Naive B cell (primary cell): ENCODE data around the gene HUS1B. TPM values are rescaled to one million over a fixed set of nuclear protein-coding genes. Genes with fewer than 3 reads are reported as not detected.

Source experiments
- ATAC-seq, 2 donors: fragments of 150-1000 bp; cut with Tn5 transposase; 2 replicates each; pipeline ENCODE4 v1.10.0; 2021; ENCODE audit warnings: low read depth in 2 of 2, mild to moderate bottlenecking in 2 of 2, moderate library complexity in 2 of 2
- DNase-seq: peaks from one replicate; pipeline ENCODE4 v3.0.0; 2022
- H3K27ac Mint-ChIP-seq, 6 donors: one replicate each; pipeline ENCODE4 v1.8.0; 2020 to 2022; ENCODE audit warnings: mild to moderate bottlenecking in 6 of 6, mixed read lengths in 6 of 6, moderate library complexity in 5 of 6, inconsistent platforms in 2 of 6
- H3K27me3 Mint-ChIP-seq, 3 donors: one replicate each; pipeline ENCODE4 v1.8.0; 2021 to 2022; ENCODE audit warnings: mixed read lengths in 3 of 3, mild to moderate bottlenecking in 1 of 3
- H3K36me3 Mint-ChIP-seq, 2 donors: one replicate each; pipeline ENCODE4 v1.8.0; 2020 to 2022; ENCODE audit warnings: mixed read lengths in 2 of 2, inconsistent platforms in 1 of 2, mild to moderate bottlenecking in 1 of 2
- H3K4me1 Mint-ChIP-seq, 3 donors: one replicate each; pipeline ENCODE4 v1.8.0; 2020 to 2022; ENCODE audit warnings: mixed read lengths in 3 of 3, inconsistent platforms in 1 of 3, mild to moderate bottlenecking in 1 of 3, moderate library complexity in 1 of 3
- H3K4me3 Mint-ChIP-seq, 8 donors: one replicate each; pipeline ENCODE4 v1.8.0; 2020 to 2022; ENCODE audit warnings: mild to moderate bottlenecking in 8 of 8, mixed read lengths in 8 of 8, moderate library complexity in 8 of 8, inconsistent platforms in 2 of 8
- H3K9me3 Mint-ChIP-seq, 7 donors: one replicate each; pipeline ENCODE4 v1.8.0; 2020 to 2022; ENCODE audit warnings: mixed read lengths in 7 of 7, mild to moderate bottlenecking in 5 of 7, inconsistent platforms in 2 of 7, moderate library complexity in 1 of 7
- polyA plus RNA-seq, 6 donors: library from polyadenylated mRNA; unstranded; fragments of 300-500 nt; fragmentation: Illumina TruSeq; gene quantifications; one replicate each; pipeline ENCODE4 v1.2.3, GENCODE V29; 2021; ENCODE audit warnings: low read depth in 6 of 6

The HUS1B gene
- polyA plus RNA-seq, 6 donors from 2014 or later = 1.7 to 2.2 (median 2.0) TPM; not detected in 2

DNA sequence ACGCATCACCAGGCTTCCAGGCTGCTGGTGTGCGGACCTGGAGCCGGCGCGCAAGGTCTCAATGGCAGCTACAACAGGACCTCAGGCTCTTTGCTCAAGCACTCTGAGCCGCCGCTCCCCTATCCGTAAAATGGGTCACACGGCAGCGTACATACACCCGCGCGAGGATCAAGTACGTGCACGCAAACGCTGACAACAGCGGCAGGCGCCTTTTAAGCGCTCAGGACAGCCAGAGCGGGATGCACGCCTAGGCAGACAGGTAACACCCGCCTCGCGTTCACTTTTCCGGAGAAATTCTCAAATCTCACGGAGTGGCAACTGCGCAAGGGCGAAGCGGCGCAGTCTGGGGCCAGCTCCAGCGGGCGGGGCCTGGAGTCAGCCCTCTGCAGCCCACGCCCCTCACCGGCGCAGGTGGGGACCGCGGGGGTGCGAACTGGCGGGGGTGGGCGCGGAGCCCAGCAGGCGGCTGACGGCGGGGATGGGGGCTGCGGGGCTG is 35.5 kb upstream of the HUS1B start:
- ATAC-seq = peak; percentile 86 to 88
- H3K4me1 Mint-ChIP-seq = peaks cover 19 to 32% (median 26%) of the 10 kb centered on the region in 3 donors
- peak; percentile 68 for DNase-seq
- peak overlapping the region; percentile 77 to 97 (median 92) for H3K27ac Mint-ChIP-seq
- no peaks in the 10 kb centered on the region for H3K36me3 Mint-ChIP-seq
- no peaks in the 10 kb centered on the region for H3K27me3 Mint-ChIP-seq
- H3K9me3 Mint-ChIP-seq = peaks cover 0 to 1% (median 0%) of the 10 kb centered on the region in 7 donors
- peak overlapping the region; percentile 91 to 98 (median 94) for H3K4me3 Mint-ChIP-seq

GRCh38 chr6:689223-689622 is 32.3 kb upstream of the HUS1B start:
- no peaks in the 10 kb centered on the region for H3K27me3 Mint-ChIP-seq
- ATAC-seq (no peak), DNase-seq (no peak)
- no peaks in the 10 kb centered on the region for H3K36me3 Mint-ChIP-seq
- no peaks in the 10 kb centered on the region for H3K9me3 Mint-ChIP-seq
- no peak overlapping the region for H3K4me3 Mint-ChIP-seq
- H3K27ac Mint-ChIP-seq = peak overlapping the region in 1 of 6 donors; percentile 74
- peaks cover 30 to 43% (median 43%) of the 10 kb centered on the region in 3 donors for H3K4me1 Mint-ChIP-seq

DNA sequence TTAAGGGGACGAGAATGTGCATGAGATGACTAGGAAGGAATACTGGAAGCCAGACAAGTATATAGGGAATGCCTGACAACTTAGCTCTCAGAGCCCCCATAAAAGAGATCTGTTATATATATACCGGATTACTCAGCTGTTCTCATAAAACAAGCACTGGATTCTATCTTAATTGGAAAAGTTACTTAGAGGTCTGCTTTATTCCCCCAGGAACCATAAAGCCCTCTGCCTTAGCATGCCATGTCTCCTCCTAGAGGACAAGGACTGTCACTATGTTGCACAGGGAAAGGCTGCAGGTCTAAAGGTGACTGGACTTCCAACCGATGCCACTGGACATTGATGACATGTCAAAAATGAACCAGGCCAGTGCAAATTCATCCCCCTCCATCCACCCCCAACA is 29.6 kb upstream of the HUS1B start:
- no peak for ATAC-seq
- Mint-ChIP-seq H3K36me3 (no peaks in the 10 kb centered on the region), H3K4me1 (peaks cover 32 to 49% (median 33%) of the 10 kb centered on the region in 3 donors), H3K27ac (no peak overlapping the region), H3K4me3 (no peak overlapping the region), H3K27me3 (no peaks in the 10 kb centered on the region), H3K9me3 (no peaks in the 10 kb centered on the region)
- DNase-seq = no peak

- Mint-ChIP-seq H3K4me3 (peak overlapping the region in 3 of 8 donors; percentile 29 to 65 (median 35)), H3K27me3 (no peaks in the 10 kb centered on the region), H3K36me3 (no peaks in the 10 kb centered on the region), H3K4me1 (peaks cover 32 to 45% (median 35%) of the 10 kb centered on the region in 3 donors), H3K9me3 (no peaks in the 10 kb centered on the region), H3K27ac (peak overlapping the region in 3 of 6 donors; percentile 48 to 78 (median 48))
- DNase-seq (no peak), ATAC-seq (no peak)
Measured at GRCh38 chr6:684831-685636, 28.1 kb upstream of the HUS1B start.

GRCh38 chr6:683742-684440 is 27.0 kb upstream of the HUS1B start:
- peak overlapping the region in 4 of 8 donors; percentile 32 to 64 (median 49) for H3K4me3 Mint-ChIP-seq
- H3K36me3 Mint-ChIP-seq = no peaks in the 10 kb centered on the region
- H3K27ac Mint-ChIP-seq = peak overlapping the region in 1 of 6 donors; percentile 11
- no peaks in the 10 kb centered on the region for H3K9me3 Mint-ChIP-seq
- DNase-seq = no peak
- no peaks in the 10 kb centered on the region for H3K27me3 Mint-ChIP-seq
- no peak for ATAC-seq
- peaks cover 35 to 45% (median 36%) of the 10 kb centered on the region in 3 donors for H3K4me1 Mint-ChIP-seq

DNA sequence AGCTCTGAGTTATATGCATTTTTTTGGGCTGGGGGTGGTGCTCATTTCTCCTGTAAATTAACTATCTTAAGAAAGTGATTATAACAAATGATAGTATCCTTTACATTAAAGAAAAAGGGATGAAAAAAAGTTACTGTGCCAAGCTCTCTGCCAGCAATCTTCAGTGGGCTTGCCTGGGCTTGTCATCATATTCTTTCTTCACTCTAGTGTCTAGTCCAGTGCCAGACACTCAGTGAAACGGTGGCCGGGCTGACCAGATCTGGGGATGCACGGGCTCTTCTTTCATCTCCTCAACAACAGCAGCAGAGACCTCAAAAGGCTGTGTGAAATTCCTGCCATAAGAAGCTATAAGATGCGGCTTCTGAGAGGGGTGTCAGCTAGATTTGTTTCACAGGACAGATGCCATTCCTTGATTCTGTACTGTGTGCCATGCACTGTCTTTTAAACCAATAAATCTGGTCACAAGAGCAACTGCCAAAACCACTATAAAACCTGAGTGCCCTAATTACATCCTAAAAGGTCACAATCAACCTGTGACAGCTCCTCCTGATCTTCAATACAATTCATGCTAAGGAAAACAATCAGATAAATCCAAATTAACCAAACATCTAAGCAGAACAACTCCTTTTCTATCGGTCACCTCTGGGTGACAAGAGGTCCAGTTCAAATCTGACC is 23.9 kb upstream of the HUS1B start:
- ATAC-seq (no peak), DNase-seq (no peak)
- Mint-ChIP-seq H3K4me3 (no peak overlapping the region), H3K27me3 (no peaks in the 10 kb centered on the region), H3K9me3 (no peaks in the 10 kb centered on the region), H3K4me1 (peaks cover 40 to 51% (median 40%) of the 10 kb centered on the region in 3 donors), H3K27ac (peak overlapping the region in 1 of 6 donors; percentile 88), H3K36me3 (no peaks in the 10 kb centered on the region)

DNA sequence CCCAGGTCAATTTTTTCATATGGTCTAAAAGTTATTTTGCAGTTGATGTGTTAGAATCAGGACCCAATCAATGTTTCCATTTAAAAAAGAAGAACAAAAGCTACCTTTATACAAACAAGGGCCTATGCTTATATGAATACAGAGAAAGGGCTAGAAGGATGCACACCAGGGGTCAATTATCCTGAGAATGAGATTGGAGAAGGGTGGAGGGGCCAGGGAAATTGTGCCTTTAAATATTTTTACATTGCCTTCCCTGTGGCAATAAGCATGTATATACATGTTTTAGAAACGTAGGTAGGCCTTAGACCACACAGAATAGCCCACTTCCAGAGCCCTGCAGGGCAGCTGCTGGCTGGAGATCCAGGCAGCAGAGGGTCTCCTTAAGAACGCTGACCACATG is 23.4 kb upstream of the HUS1B start:
- H3K9me3 Mint-ChIP-seq = no peaks in the 10 kb centered on the region
- ATAC-seq (no peak), DNase-seq (no peak)
- H3K27ac Mint-ChIP-seq = no peak overlapping the region
- peaks cover 34 to 46% (median 36%) of the 10 kb centered on the region in 3 donors for H3K4me1 Mint-ChIP-seq
- peaks cover 0 to under 1% of the 10 kb centered on the region in 2 donors for H3K36me3 Mint-ChIP-seq
- no peak overlapping the region for H3K4me3 Mint-ChIP-seq
- H3K27me3 Mint-ChIP-seq = no peaks in the 10 kb centered on the region

DNA sequence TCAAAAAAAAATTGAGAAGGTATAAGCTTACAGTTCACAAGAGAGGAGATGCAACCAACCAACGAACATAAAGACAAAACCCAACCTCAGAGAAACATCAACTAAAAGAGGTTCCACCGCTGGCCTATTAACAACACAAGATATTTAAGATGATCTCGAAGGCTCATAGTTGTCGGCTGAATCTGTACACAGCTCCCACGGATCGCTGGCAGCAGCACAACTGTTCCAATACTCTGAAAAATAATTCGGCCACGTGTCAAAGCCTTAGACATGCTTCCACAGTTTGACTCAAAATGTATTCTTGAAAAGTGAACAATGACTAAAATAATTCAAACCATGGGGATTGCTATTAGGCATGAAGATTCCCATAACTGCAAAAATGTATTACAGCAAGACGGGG is 22.4 kb upstream of the HUS1B start:
- peaks cover 0 to 8% of the 10 kb centered on the region in 2 donors for H3K36me3 Mint-ChIP-seq
- H3K27ac Mint-ChIP-seq = no peak overlapping the region
- no peaks in the 10 kb centered on the region for H3K27me3 Mint-ChIP-seq
- no peaks in the 10 kb centered on the region for H3K9me3 Mint-ChIP-seq
- peaks cover 35 to 49% (median 38%) of the 10 kb centered on the region in 3 donors for H3K4me1 Mint-ChIP-seq
- ATAC-seq (no peak), DNase-seq (no peak)
- no peak overlapping the region for H3K4me3 Mint-ChIP-seq

DNA sequence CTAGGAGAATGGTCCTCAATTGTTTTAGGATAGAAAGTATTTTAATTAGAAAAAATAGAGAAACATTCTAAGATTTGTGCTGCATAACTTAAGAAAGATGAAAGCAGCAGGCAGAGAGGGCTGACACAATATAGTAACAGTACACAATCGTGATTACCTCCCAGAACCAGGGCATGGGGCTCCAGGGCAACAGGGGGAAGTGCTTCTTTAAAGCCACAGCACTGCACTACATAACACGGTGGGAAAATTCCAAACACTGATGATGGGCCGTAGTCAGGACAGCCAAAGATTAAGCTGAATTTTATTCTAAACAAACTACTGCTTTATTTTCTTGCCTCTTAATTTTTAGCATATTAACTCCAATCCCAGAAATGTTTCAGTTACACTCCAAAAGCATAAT is 21.6 kb upstream of the HUS1B start:
- Mint-ChIP-seq H3K36me3 (peaks cover 0 to 8% of the 10 kb centered on the region in 2 donors), H3K27me3 (no peaks in the 10 kb centered on the region), H3K27ac (peak overlapping the region in 2 of 6 donors; percentile 33 to 62), H3K4me3 (no peak overlapping the region), H3K9me3 (no peaks in the 10 kb centered on the region), H3K4me1 (peaks cover 28 to 43% (median 31%) of the 10 kb centered on the region in 3 donors)
- ATAC-seq = no peak
- no peak for DNase-seq

- Mint-ChIP-seq H3K36me3 (peaks cover 0 to 8% of the 10 kb centered on the region in 2 donors), H3K27me3 (no peaks in the 10 kb centered on the region), H3K4me3 (no peak overlapping the region), H3K4me1 (peaks cover 28 to 40% (median 28%) of the 10 kb centered on the region in 3 donors), H3K9me3 (no peaks in the 10 kb centered on the region), H3K27ac (no peak overlapping the region)
- ATAC-seq (no peak), DNase-seq (no peak)
Measured at GRCh38 chr6:677919-678318, 21.0 kb upstream of the HUS1B start.

- peaks cover 19 to 22% (median 22%) of the 10 kb centered on the region in 3 donors for H3K4me1 Mint-ChIP-seq
- H3K4me3 Mint-ChIP-seq = no peak overlapping the region
- peak overlapping the region in 1 of 6 donors; percentile 2 for H3K27ac Mint-ChIP-seq
Measured at GRCh38 chr6:674956-675355, 18.1 kb upstream of the HUS1B start.

GRCh38 chr6:674406-674805 is 17.5 kb upstream of the HUS1B start:
- Mint-ChIP-seq H3K27ac (peak overlapping the region in 1 of 6 donors; percentile 2), H3K4me1 (peaks cover 17 to 21% (median 19%) of the 10 kb centered on the region in 3 donors), H3K27me3 (no peaks in the 10 kb centered on the region), H3K9me3 (peaks cover 1 to 9% (median 6%) of the 10 kb centered on the region in 7 donors), H3K36me3 (peaks cover 8 to 18% of the 10 kb centered on the region in 2 donors), H3K4me3 (no peak overlapping the region)
- ATAC-seq (no peak), DNase-seq (no peak)

More at GRCh38 chr6:674956-675355, 18.1 kb upstream of the HUS1B start:
- ATAC-seq = no peak
- H3K36me3 Mint-ChIP-seq = peaks cover 8 to 18% of the 10 kb centered on the region in 2 donors
- H3K27me3 Mint-ChIP-seq = no peaks in the 10 kb centered on the region
- DNase-seq = no peak
- H3K9me3 Mint-ChIP-seq = peaks cover 1 to 9% (median 6%) of the 10 kb centered on the region in 7 donors
